Urinary bladder (tissue), 4 donors: ENCODE data around the gene LPP. TPM values are rescaled to one million over a fixed set of nuclear protein-coding genes. Genes with fewer than 3 reads are reported as not detected.

Experiments
- DNase-seq: peaks from one replicate; pipeline ENCODE4 v3.0.0-alpha.2; 2015; ENCODE audit errors: extremely low spot score
- H3K27ac ChIP-seq: one replicate; pipeline ENCODE4 v1.5.1; 2013; ENCODE audit warnings: low read depth, mild to moderate bottlenecking, moderate library complexity
- H3K36me3 ChIP-seq: one replicate; pipeline ENCODE4 v1.6.1; 2013; ENCODE audit warnings: mild to moderate bottlenecking, moderate library complexity; ENCODE audit not compliant: insufficient read depth
- H3K4me1 ChIP-seq: one replicate; pipeline ENCODE4 v1.6.1; 2013; ENCODE audit warnings: mild to moderate bottlenecking, moderate library complexity; ENCODE audit not compliant: insufficient read depth
- H3K4me3 ChIP-seq: one replicate; pipeline ENCODE4 v1.5.1; 2013; ENCODE audit warnings: low read depth, low read length
- WGBS: extraction: QIAGEN DNeasy Blood & Tissue Kit; methylation state at CpG from one replicate; pipeline ENCODE4 v1.1.7; 2013; 5-methylcytosine and 5-hydroxymethylcytosine counted together
- polyA plus RNA-seq: library from polyadenylated mRNA; stranded (reverse); fragments of 200-250 nt; gene quantifications from one replicate; pipeline ENCODE4 v1.2.3, GENCODE V29; 2013
- total RNA-seq: library from RNA; depleted of rRNA; stranded (reverse); fragments of >200 nt; gene quantifications from one replicate; pipeline ENCODE4 v1.2.3, GENCODE V29; 2014
- donor health status: healthy with polysubstance abuse.
- donor health status: healthy.

LPP gene
- total and polyA plus RNA-seq, 2 donors = 133 to 705 TPM

DNA sequence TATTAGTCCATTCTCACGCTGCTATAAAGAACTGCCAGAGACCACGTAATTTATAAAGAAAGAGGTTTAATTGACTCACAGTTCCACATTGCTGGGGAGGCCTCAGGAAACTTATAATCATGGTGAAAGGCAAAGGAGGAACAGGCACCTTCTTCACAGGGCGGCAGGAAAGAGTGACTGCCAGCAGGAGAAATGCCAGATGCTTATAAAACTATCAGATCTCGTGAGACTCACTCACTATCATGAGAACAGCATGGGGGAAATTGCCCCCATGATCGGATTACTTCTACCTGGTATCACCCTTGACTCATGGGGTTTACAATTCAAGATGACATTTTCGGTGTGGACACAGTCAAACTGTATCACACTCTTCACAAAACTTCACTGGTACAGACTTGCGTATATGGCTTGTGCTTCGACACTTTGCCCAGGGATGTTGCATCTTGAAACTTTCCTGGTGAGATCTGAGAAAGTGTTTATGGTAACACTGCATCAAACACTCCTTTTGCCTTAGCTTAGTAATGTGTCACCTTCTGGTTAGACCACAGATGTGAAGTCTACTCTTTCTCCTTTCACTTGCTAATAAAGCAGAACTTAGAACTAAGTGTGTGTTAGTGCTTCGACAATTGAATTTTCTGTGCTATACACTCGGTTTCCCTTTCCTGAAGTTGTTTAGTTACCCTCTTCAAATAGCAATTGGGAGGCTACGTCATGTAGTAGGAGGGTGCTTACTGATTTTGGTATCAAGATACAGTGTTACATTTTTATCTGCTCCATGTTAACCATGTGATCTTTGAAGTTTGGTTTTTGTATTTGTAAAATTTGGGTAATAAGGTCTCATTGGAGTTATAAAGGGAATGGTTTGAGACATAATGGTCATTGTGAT, 185.7 kb downstream of the LPP start:
- Histone ChIP-seq H3K36me3 (no peaks in the 10 kb centered on the region), H3K27ac (no peak overlapping the region), H3K4me1 (no peaks in the 10 kb centered on the region), H3K4me3 (no peak overlapping the region)
- DNase-seq = no peak
- 66% methylated on average over 11 of the region's 11 CpGs for WGBS

GRCh38 chr3:188341501-188341900, 187.5 kb downstream of the LPP start:
- no peak for DNase-seq
- no peak overlapping the region for H3K27ac ChIP-seq
- H3K36me3 ChIP-seq = no peaks in the 10 kb centered on the region
- H3K4me1 ChIP-seq = no peaks in the 10 kb centered on the region
- no peak overlapping the region for H3K4me3 ChIP-seq
- 84% methylated on average over 2 of the region's 2 CpGs for WGBS

GRCh38 chr3:188342991-188343732, 189.2 kb downstream of the LPP start:
- H3K36me3 ChIP-seq = no peaks in the 10 kb centered on the region
- no peak overlapping the region for H3K27ac ChIP-seq
- WGBS = 80% methylated on average over 9 of the region's 9 CpGs
- H3K4me3 ChIP-seq = no peak overlapping the region
- H3K4me1 ChIP-seq = no peaks in the 10 kb centered on the region
- no peak for DNase-seq

DNA sequence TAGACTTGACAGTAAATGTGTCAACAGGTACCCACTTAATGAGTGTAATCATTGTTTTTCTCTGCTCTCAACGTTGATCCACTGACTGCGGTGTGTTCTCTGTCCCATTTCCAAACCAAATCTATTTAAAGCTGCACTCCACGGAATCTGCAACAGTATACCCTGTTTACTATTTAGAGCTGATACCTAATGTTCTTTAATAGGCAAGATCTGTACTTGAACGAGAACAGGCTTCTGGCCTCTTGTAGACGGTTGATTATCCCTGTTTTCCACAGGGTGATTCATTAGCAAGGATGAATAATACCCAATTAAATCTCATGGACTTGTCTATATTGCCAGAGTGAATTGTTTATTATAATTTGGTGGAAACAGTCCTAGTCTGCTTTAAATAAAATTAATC, 189.9 kb downstream of the LPP start:
- H3K4me3 ChIP-seq = no peak overlapping the region
- no peak overlapping the region for H3K27ac ChIP-seq
- WGBS = 46% methylated on average over 5 of the region's 5 CpGs
- DNase-seq = no peak
- no peaks in the 10 kb centered on the region for H3K4me1 ChIP-seq
- no peaks in the 10 kb centered on the region for H3K36me3 ChIP-seq

- H3K36me3 ChIP-seq = no peaks in the 10 kb centered on the region
- 52% methylated on average over 5 of the region's 5 CpGs for WGBS
- no peak overlapping the region for H3K27ac ChIP-seq
- H3K4me1 ChIP-seq = no peaks in the 10 kb centered on the region
- no peak for DNase-seq
- H3K4me3 ChIP-seq = no peak overlapping the region
These were observed 191.3 kb downstream of the LPP start for GRCh38 chr3:188345223-188345622.

DNA sequence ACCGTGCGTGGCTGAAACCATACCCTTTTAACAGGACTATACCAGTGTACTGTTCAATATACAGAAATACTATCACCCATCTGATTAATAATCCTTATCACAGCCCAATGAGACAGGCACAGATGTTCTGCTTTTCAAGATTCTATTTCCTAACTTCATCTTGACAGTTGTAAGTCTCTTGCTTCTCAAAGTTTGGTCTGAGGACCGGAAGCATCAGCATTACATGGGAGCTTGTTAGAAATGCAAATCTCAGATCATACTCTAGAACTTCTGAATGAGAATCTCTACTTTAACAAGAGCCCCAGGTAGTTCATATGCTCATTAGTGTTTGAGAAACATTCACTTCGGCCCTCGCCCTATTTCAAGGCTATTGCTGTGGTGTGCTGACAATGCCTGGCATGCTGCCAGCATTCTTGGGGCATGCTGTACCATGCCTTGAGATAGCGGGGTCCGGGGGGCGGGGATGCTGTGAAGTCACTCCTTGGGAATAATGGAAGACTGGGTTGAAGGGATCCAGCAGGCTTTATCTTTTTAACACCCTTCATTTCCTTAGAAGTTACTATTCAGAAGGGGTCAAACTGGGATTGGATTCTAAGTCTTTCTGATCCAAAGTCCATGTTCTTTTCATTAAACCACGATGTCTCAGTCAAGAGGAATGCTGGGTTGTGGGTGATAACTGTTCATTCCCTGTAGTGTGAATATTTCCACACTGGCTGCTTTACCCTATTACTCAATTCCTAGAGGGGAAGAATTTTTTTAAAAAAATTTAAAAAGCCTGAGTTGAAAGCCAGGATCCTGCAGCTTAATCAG, 194.7 kb downstream of the LPP start:
- Histone ChIP-seq H3K36me3 (no peaks in the 10 kb centered on the region), H3K4me1 (no peaks in the 10 kb centered on the region), H3K27ac (no peak overlapping the region), H3K4me3 (no peak overlapping the region)
- WGBS = 47% methylated on average over 9 of the region's 9 CpGs
- peak; percentile 46 for DNase-seq

- 59% methylated on average over 7 of the region's 7 CpGs for WGBS
- no peaks in the 10 kb centered on the region for H3K36me3 ChIP-seq
- DNase-seq = no peak
- H3K27ac ChIP-seq = no peak overlapping the region
- no peaks in the 10 kb centered on the region for H3K4me1 ChIP-seq
- H3K4me3 ChIP-seq = no peak overlapping the region
These were observed 195.5 kb downstream of the LPP start for GRCh38 chr3:188349351-188349901.

DNA sequence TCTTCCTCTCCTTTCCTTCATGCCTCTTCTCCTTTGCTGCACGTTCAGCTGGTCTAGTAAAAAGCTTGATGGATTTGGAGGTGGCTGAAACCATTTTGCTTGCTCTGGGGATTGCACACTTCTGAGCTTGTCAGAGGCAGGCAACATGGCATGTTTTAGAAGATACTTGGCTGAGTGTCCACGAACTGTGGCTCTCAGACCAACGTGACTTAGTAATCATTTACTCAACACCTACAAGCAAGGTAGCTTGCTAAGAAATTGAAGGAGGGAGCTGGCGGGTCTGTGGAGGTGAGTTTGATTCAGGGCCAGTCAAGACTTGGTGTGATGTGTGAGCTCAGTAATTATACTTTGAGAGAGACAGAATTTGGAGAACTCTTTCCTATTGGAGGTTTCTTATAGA, 196.0 kb downstream of the LPP start:
- no peak overlapping the region for H3K27ac ChIP-seq
- no peak for DNase-seq
- H3K36me3 ChIP-seq = no peaks in the 10 kb centered on the region
- 49% methylated on average over 4 of the region's 4 CpGs for WGBS
- no peaks in the 10 kb centered on the region for H3K4me1 ChIP-seq
- no peak overlapping the region for H3K4me3 ChIP-seq

- no peak for DNase-seq
- Histone ChIP-seq H3K4me1 (no peaks in the 10 kb centered on the region), H3K4me3 (no peak overlapping the region), H3K36me3 (no peaks in the 10 kb centered on the region), H3K27ac (no peak overlapping the region)
- WGBS = 78% methylated on average over 2 of the region's 2 CpGs
These were observed 197.0 kb downstream of the LPP start for GRCh38 chr3:188350961-188351360.

GRCh38 chr3:188351648-188352047, 197.7 kb downstream of the LPP start:
- no peak for DNase-seq
- 72% methylated on average over 7 of the region's 7 CpGs for WGBS
- no peak overlapping the region for H3K27ac ChIP-seq
- H3K4me1 ChIP-seq = no peaks in the 10 kb centered on the region
- no peaks in the 10 kb centered on the region for H3K36me3 ChIP-seq
- no peak overlapping the region for H3K4me3 ChIP-seq

- 79% methylated on average over 18 of the region's 18 CpGs for WGBS
- Histone ChIP-seq H3K4me1 (no peaks in the 10 kb centered on the region), H3K36me3 (no peaks in the 10 kb centered on the region), H3K4me3 (no peak overlapping the region), H3K27ac (no peak overlapping the region)
- no peak for DNase-seq
These were observed 198.4 kb downstream of the LPP start for GRCh38 chr3:188352196-188352927.

DNA sequence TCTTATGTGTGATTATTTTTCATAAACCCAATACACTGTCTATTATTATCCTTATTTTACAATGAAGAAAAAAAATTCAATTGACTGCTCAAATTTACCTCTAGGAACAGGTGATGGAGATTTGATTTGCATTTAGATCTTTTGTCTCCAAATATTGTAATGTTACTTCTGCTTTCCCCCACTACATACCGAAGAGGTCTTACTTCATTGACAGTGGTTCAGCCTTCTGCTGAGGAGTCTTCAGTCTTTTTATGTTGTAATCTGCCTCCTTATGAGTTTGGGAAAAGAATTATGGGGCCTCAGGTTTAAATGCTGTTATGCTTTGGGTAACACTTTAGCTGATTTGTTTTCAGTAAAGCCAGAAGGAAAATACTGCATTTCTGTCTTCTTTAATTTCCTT, 199.5 kb downstream of the LPP start:
- no peak overlapping the region for H3K27ac ChIP-seq
- 75% methylated on average over 1 of the region's 1 CpG for WGBS

More for the DNA sequence above, 199.5 kb downstream of the LPP start:
- Histone ChIP-seq H3K36me3 (no peaks in the 10 kb centered on the region), H3K4me3 (no peak overlapping the region), H3K4me1 (no peaks in the 10 kb centered on the region)
- DNase-seq = no peak
